HCT116 (cell line): Measurements from ENCODE around the gene LTBP1. TPM values are rescaled to one million over a fixed set of nuclear protein-coding genes. Genes with fewer than 3 reads are reported as not detected.

Source experiments
- ATAC-seq: fragments of 200-7000 bp; cut with Tn5 transposase; 2 replicates; pipeline ENCODE4 v1.9.1; 2020; ENCODE audit warnings: mild to moderate bottlenecking, moderate library complexity
- BruUV-seq: library from RNA; stranded (reverse); fragments of 400-500 nt; replicated peaks from 2 replicates; lab custom pipeline; 2021; lab: Mats Ljungman, UMichigan
- CTCF ChIA-PET: fragments of 300-600 bp; sonication (Branson Sonifier 250); formaldehyde crosslinking; loops from one replicate; lab custom pipeline; 2021; ENCODE audit warnings: antibody characterized with exemption; lab: Charles Lee
- POLR2A ChIA-PET: fragments of 300-600, 350-600 bp; sonication (Branson Sonifier 250); formaldehyde crosslinking; loops from one replicate; lab custom pipeline; 2021; ENCODE audit warnings: antibody characterized with exemption; lab: Charles Lee
- RAD21 ChIA-PET, 2 experiments: fragments of 300-600 bp; sonication (Branson Sonifier 250); formaldehyde crosslinking; loops; one replicate each; lab custom pipeline; 2023; ENCODE audit warnings: low total read pairs in 2 of 2; ENCODE audit not compliant: uncharacterized antibody in 2 of 2, unreplicated experiment in 2 of 2, low non-redundant PET in 1 of 2; lab: Charles Lee
- DNase-seq: peaks from one replicate; pipeline ENCODE4 v3.0.0-alpha.2; 2010; ENCODE audit warnings: low read depth, low spot score
- H2AFZ ChIP-seq: fragments of 200-600 bp; shearing (Covaris generic), sonication (generic); 2 replicates; pipeline ENCODE4 v1.6.1; 2017; ENCODE audit warnings: low read depth, mixed run types, mixed read lengths, antibody characterized with exemption, low read length; ENCODE audit not compliant: poor library complexity, severe bottlenecking
- H3K27ac ChIP-seq: 2 replicates; pipeline ENCODE4 v1.5.1; 2012; ENCODE audit warnings: low read depth, low read length
- H3K27me3 ChIP-seq: fragments of 200-600 bp; sonication (generic); 2 replicates; pipeline ENCODE4 v1.6.1; 2016; ENCODE audit warnings: mixed run types, low read length, mixed read lengths; ENCODE audit not compliant: insufficient read depth
- H3K36me3 ChIP-seq, 2 experiments: fragments of 200-500 bp in 1 of 2; fragments of 200-600 bp in 1 of 2; sonication (Bioruptor generic) in 1 of 2; sonication (generic) in 1 of 2; 2 replicates each; pipeline versions ENCODE4 v1.5.1 to v1.6.1; 2014 to 2016; ENCODE audit warnings: low read length in 2 of 2, inconsistent platforms in 1 of 2, mixed read lengths in 1 of 2, mixed run types in 1 of 2; ENCODE audit not compliant: insufficient read depth in 2 of 2, control insufficient read depth in 1 of 2
- H3K4me1 ChIP-seq, 2 experiments: fragments of 200-600 bp in 1 of 2; sonication (generic) in 1 of 2; 2 replicates each; pipeline versions ENCODE4 v1.5.1 to v1.6.1; 2012 to 2017; ENCODE audit warnings: low read length in 2 of 2, inconsistent platforms in 1 of 2, mild to moderate bottlenecking in 1 of 2, mixed read lengths in 1 of 2, mixed run types in 1 of 2, moderate library complexity in 1 of 2; ENCODE audit not compliant: insufficient read depth in 2 of 2, control insufficient read depth in 1 of 2
- H3K4me2 ChIP-seq: fragments of 200-600 bp; sonication (generic); 2 replicates; pipeline ENCODE4 v1.6.1; 2017; ENCODE audit warnings: mixed run types, low read length, mixed read lengths
- H3K4me3 ChIP-seq, 2 experiments: fragments of 200-600 bp in 1 of 2; sonication (generic) in 1 of 2; replicated peaks in 1 of 2; 2 replicates each; pipeline ENCODE4 v1.5.1; 2011 to 2016; ENCODE audit warnings: low read length in 2 of 2, control low read depth in 1 of 2, low read depth in 1 of 2, mild to moderate bottlenecking in 1 of 2, mixed read lengths in 1 of 2, mixed run types in 1 of 2
- H3K79me2 ChIP-seq: fragments of 200-600 bp; sonication (generic); 2 replicates; pipeline ENCODE4 v1.6.1; 2017; ENCODE audit warnings: mild to moderate bottlenecking, mixed run types, low read length, moderate library complexity, mixed read lengths; ENCODE audit not compliant: insufficient read depth
- H3K9ac ChIP-seq: fragments of 200-600 bp; sonication (generic); 2 replicates; pipeline ENCODE4 v1.6.1; 2016; ENCODE audit warnings: low read length, mixed read lengths
- H3K9me2 ChIP-seq: fragments of 200-600 bp; sonication (generic), shearing (Covaris generic); 2 replicates; pipeline ENCODE4 v1.6.1; 2017; ENCODE audit warnings: mixed run types, mild to moderate bottlenecking, moderate library complexity; ENCODE audit not compliant: insufficient read depth
- H3K9me3 ChIP-seq, 2 experiments: fragments of 200-500 bp in 1 of 2; fragments of 200-600 bp in 1 of 2; sonication (Bioruptor generic) in 1 of 2; sonication (generic) in 1 of 2; 2 replicates each; pipeline ENCODE4 v1.6.1; 2014 to 2017; ENCODE audit warnings: low read length in 2 of 2, mixed read lengths in 2 of 2, inconsistent platforms in 1 of 2, low read depth in 1 of 2, mild to moderate bottlenecking in 1 of 2, mixed run types in 1 of 2, moderate library complexity in 1 of 2; ENCODE audit not compliant: control insufficient read depth in 1 of 2, insufficient read depth in 1 of 2
- H4K20me1 ChIP-seq: fragments of 200-600 bp; sonication (generic), shearing (Covaris generic); 2 replicates; pipeline ENCODE4 v1.6.1; 2017; ENCODE audit warnings: mixed run types, mild to moderate bottlenecking, moderate library complexity; ENCODE audit not compliant: insufficient read depth
- ATF3 ChIP-seq: IDR thresholded peaks from 2 replicates; pipeline ENCODE4 v1.6.1; 2012
- CBX3 ChIP-seq: IDR thresholded peaks from 2 replicates; pipeline ENCODE4 v1.6.1; 2012; ENCODE audit warnings: low read depth
- CEBPB ChIP-seq: IDR thresholded peaks from 2 replicates; pipeline ENCODE4 v1.6.1; 2012; ENCODE audit warnings: low read depth
- CTCF ChIP-seq, 3 experiments: fragments of 200-600 bp in 1 of 3; sonication (generic) in 1 of 3; IDR thresholded peaks in 2 of 3; conservative IDR thresholded peaks in 1 of 3; 2 replicates each; pipeline ENCODE4 v1.5.1; 2012 to 2017; ENCODE audit warnings: low read depth in 2 of 3, low read length in 2 of 3, antibody characterized with exemption in 1 of 3, borderline replicate concordance in 1 of 3, control low read depth in 1 of 3, mild to moderate bottlenecking in 1 of 3, mixed read lengths in 1 of 3, mixed run types in 1 of 3, moderate library complexity in 1 of 3; ENCODE audit not compliant: insufficient read depth in 1 of 3
- EGR1 ChIP-seq: IDR thresholded peaks from 2 replicates; pipeline ENCODE4 v1.6.1; 2012; ENCODE audit warnings: low read depth
- ELF1 ChIP-seq: IDR thresholded peaks from 2 replicates; pipeline ENCODE4 v1.6.1; 2012; ENCODE audit warnings: low read depth, borderline replicate concordance
- JUND ChIP-seq: IDR thresholded peaks from 2 replicates; pipeline ENCODE4 v1.6.1; 2012
- MAX ChIP-seq: IDR thresholded peaks from 2 replicates; pipeline ENCODE4 v1.6.1; 2012
- POLR2A ChIP-seq: IDR thresholded peaks from 2 replicates; pipeline ENCODE4 v1.7.0; 2011; ENCODE audit warnings: borderline replicate concordance; ENCODE audit not compliant: insufficient read depth, insufficient read length; ENCODE audit errors: extremely low read depth
- RAD21 ChIP-seq: IDR thresholded peaks from 2 replicates; pipeline ENCODE4 v1.6.1; 2012; ENCODE audit warnings: low read depth, mild to moderate bottlenecking
- SIN3A ChIP-seq: IDR thresholded peaks from 2 replicates; pipeline ENCODE4 v1.6.1; 2012; ENCODE audit warnings: low read depth
- TCF7L2 ChIP-seq: IDR thresholded peaks from 2 replicates; pipeline ENCODE4 v1.7.0; 2011; ENCODE audit warnings: borderline replicate concordance, inconsistent platforms; ENCODE audit not compliant: insufficient read depth, insufficient read length; ENCODE audit errors: extremely low read depth
- ZNF274 ChIP-seq: fragments of 200-500 bp; sonication (Bioruptor generic); IDR thresholded peaks from 2 replicates; pipeline ENCODE4 v1.6.1; 2014; ENCODE audit warnings: mild to moderate bottlenecking, low read depth, low read length, inconsistent platforms
- intact Hi-C: fragments of 100-400 bp; cut with micrococcal nuclease; formaldehyde crosslinking; loops from 2 replicates; pipeline ENCODE4 v1.10.0; 2022
- total RNA-seq: library from RNA; stranded (reverse); gene quantifications from one replicate; pipeline ENCODE4 v1.2.1, GENCODE V29; 2021; ENCODE audit not compliant: unreplicated experiment

Gene LTBP1
- total RNA-seq, 1 experiment from 2014 or later: 5.1 TPM

- Histone ChIP-seq H3K27me3 (no peaks in the 10 kb centered on the region), H3K27ac (no peak overlapping the region), H3K9ac (no peak overlapping the region), H2AFZ (no peak overlapping the region), H3K79me2 (no peaks in the 10 kb centered on the region), H3K4me2 (no peak overlapping the region)
- CTCF ChIA-PET: no interaction called here
- DNase-seq: no peak
- no peak for ATAC-seq
- RAD21 ChIA-PET: no interaction called here
- intact Hi-C loops: no loop called here
- TF ChIP-seq EGR1 (no peak), POLR2A (no peak), CTCF (IDR thresholded peaks at IDR 0.05 in 2 of 3, conservative IDR thresholded peaks at IDR 0.05 in 1 of 3; ENCODE audit: borderline replicate concordance in 1 of 3, insufficient read depth in 1 of 3, low read depth in 2 of 3, low read length in 2 of 3) (no peak), TCF7L2 (no peak), SIN3A (no peak), ZNF274 (no peak), JUND (no peak), ELF1 (no peak), CBX3 (no peak), ATF3 (no peak), CEBPB (no peak), RAD21 (no peak), MAX (no peak)
- TF ChIP-seq, all 23 proteins: peak for 0
- H3K9me3 ChIP-seq: no peaks in the 10 kb centered on the region
- H4K20me1 ChIP-seq: no peaks in the 10 kb centered on the region
- no peaks in the 10 kb centered on the region for H3K36me3 ChIP-seq
- H3K9me2 ChIP-seq: no peaks in the 10 kb centered on the region
- no peaks in the 10 kb centered on the region for H3K4me1 ChIP-seq
- POLR2A ChIA-PET: no interaction called here
- H3K4me3 ChIP-seq: no peak overlapping the region
- BruUV-seq: no TSS peak
Measured at GRCh38 chr2:32954206-32954605, 7.5 kb downstream of the LTBP1 start.
